ENCODE measurements around the gene VASN. TPM values are rescaled to one million over a fixed set of nuclear protein-coding genes. Genes with fewer than 3 reads are reported as not detected.

VASN gene
- total RNA-seq, 1 donor from 2014 or later = 16.8 TPM

DNA sequence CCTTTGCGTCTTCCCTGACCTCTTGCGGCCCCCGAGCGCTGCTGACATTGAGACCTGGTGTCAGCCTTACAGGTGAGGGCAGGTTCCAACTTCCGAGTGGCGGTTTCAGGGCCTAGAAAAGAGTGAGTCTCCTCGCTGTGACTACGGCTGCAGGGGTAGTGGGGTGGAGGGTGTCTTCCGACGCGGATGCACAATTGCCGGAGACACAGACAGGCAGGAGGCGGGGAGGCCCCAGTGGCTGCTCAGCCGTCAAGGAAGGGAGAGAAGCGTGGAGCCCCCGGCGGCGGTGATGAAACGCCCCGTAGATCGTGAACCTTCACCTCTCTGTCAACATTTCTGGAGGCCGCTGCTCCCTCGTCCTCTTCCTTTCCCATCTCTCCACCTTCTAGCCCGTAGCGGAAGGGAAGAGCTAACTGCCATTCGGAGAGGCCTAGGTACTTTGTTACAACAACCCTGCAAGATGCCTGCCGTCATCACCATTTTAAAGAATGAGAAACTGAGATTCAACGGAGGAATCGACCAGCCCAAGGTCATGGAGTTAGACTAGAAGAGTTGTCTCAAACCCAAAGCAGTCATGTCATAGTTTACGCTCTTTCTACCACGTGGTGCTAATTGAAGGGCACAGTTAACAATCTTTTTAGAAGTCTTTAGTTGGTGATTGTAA is 54.5 kb downstream of the VASN start:
- DNase-seq = peak; percentile 30

DNA sequence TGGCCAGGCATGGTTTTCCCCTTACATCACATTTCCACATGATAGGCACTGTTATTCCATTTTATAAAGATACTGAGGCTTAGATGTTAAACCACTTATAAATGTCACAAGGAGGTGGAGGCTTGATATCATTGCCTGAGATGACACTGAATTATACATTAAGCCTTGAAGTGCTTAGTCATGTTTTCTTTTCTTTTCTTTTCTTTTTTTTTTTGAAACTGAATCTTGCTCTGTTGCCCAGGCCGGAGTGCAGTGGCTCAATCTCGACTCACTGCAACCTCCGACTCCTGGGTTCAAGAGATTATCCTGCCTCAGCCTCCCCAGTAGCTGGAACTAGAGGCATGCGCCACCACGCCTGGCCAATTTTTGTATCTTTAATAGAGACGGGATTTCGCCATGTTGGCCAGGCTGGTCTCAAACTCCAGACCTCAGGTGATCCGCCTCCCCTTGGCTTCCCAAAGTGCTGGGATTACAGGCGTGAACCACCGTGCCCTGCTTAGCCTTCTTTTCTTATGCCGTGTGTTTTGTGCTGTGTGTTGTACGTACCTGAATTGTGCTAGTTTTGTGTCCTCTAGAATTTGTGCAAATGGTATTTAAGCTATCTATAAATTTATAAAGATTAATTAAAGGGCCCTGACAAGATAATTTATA is 55.2 kb downstream of the VASN start:
- DNase-seq = no peak

DNA sequence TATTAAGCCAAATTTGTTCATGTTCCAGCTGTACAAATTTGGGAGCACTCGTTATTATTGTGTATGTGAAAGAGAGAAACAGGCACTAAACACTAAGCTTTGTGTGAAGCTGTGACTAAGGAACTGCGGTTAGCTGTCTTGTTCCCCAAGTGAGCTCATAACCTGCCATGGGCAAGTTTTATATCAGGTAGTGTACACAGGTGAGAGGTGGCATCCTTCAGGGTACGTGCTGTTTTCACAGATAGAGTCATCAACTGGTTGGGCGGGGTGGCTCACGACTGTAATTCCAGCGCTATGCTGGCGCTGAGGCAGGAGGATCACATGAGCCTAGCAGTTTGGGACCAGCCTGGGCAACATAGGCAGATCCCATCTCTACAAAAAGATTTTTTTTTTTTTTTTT is 56.9 kb downstream of the VASN start:
- no peak for DNase-seq

DNA sequence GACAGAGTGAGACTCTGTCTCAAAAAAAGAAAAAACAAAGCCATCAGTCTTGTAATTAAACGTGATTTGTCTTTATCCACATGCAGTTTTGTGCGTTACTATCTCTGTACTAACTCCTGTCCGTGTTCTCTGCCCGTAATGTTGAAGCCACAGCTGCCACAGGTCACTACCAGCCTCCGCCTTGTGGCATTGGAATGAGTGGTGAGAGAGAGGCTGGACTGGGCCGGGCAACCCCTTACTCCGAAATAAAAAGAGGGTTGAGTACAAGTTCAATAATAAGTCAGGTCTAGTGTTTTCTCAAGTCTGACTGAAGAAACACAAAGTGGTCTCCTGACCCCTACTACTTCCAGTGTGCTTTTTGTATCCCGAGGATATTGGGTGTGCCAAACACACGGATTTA is 59.4 kb downstream of the VASN start:
- DNase-seq = no peak

Small RNAs within 50 kb of the gene (small RNA-seq; reads per million reads assigned to genes)
- gene AC012676.2 (ENCODE audit: low replicate concordance) = not detected

Other genes starting within 250 kb of the VASN start
- gene SRL, start 129.8 kb upstream of the VASN start, total RNA-seq = 445 TPM
- gene TFAP4, start 98.8 kb upstream of the VASN start, total RNA-seq = 8.6 TPM
- 6.8 TPM for gene GLIS2, start 55.8 kb upstream of the VASN start, total RNA-seq
- gene PAM16, start 20.5 kb upstream of the VASN start, total RNA-seq = 16.9 TPM
- 19.4 TPM for gene CORO7, start 44.7 kb downstream of the VASN start, total RNA-seq
- gene DNAJA3, start 54.0 kb downstream of the VASN start, total RNA-seq = 71.3 TPM
- gene NMRAL1, start 102.8 kb downstream of the VASN start, total RNA-seq = 27.7 TPM
- gene HMOX2, start 104.5 kb downstream of the VASN start, total RNA-seq = 28.5 TPM
- gene CDIP1, start 166.9 kb downstream of the VASN start, total RNA-seq = 10.6 TPM
- 0.72 TPM for gene C16orf96, start 184.5 kb downstream of the VASN start, total RNA-seq
- gene UBALD1, start 243.0 kb downstream of the VASN start, total RNA-seq = 13.3 TPM